ENCODE results near the gene LHPP.

DNA sequence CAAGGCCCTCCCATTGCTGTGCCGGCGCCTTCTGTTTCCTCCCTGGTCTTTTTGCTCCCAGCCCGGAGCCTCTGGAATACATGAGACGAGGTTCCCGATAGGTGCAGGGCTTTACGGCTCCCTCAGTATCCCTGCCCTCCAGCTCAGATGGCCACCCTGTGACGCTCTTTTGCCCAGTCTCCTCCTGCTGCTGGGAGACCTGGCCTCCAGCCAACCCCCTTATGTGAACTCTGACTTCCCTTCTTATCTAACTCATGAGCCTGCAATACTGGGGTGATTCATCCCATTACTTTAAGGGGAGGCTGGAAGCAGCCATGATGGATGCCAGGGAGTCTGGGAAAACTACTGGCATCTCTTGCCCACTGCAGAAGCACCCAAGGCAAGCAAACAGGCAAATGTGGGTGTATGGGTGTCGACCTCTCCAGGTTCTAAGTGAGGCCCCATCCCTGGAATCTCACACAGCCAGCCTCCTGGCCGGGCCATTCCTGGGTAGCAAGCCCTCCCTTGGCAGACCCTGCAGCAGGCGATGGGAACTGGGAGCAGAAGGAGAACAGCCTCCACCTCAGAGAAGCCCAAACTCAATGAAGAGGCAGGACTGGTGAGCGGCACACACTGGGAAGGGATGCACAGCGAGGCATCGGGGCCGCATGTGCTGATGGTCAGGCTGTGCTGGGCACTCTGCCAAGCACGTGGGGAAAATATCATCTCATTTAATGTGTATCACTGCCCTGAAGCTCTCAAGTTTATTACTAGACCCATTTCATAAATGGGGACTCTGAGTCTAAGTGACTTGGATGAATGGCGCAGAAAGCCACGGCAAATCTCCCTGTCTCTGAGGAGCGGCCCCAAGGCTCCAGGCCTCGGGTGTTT is 185.1 kb downstream of the LHPP start:
- TF ChIP-seq POLR2AphosphoS5 (IDR thresholded peaks at IDR 0.05; ENCODE audit: borderline replicate concordance, low read depth, low read length) (no peak), EZH2 (IDR thresholded peaks at IDR 0.05) (no peak)

All from SK-N-MC (cell line).